Nephron progenitor cell (in vitro differentiated cells): ENCODE data around the gene PLCH2.

Experiments used
- DNase-seq: peaks from one replicate; pipeline ENCODE4 v3.0.0; 2021
- H3K27ac Mint-ChIP-seq: 2 replicates; pipeline ENCODE4 v1.8.0; 2021; ENCODE audit warnings: mild to moderate bottlenecking, moderate library complexity, mixed read lengths
- H3K27me3 Mint-ChIP-seq: 2 replicates; pipeline ENCODE4 v1.8.0; 2021; ENCODE audit warnings: mild to moderate bottlenecking, low read depth, mixed read lengths; ENCODE audit not compliant: poor library complexity
- H3K36me3 Mint-ChIP-seq: 2 replicates; pipeline ENCODE4 v1.8.0; 2021; ENCODE audit warnings: low read depth, mixed read lengths
- H3K4me1 Mint-ChIP-seq: 2 replicates; pipeline ENCODE4 v1.8.0; 2021; ENCODE audit warnings: mixed read lengths
- H3K4me3 Mint-ChIP-seq: 2 replicates; pipeline ENCODE4 v1.8.0; 2021; ENCODE audit warnings: mild to moderate bottlenecking, moderate library complexity, mixed read lengths
- H3K9me3 Mint-ChIP-seq: 2 replicates; pipeline ENCODE4 v1.8.0; 2021; ENCODE audit warnings: mild to moderate bottlenecking, moderate library complexity, mixed read lengths
- TF ChIP-seq, protein P1 (sequence below): fragments of 200-600 bp; sonication (generic); IDR thresholded peaks from 2 replicates; pipeline ENCODE4 v1.5.0; 2021; ENCODE audit warnings: antibody characterized with exemption

PLCH2 gene

DNA sequence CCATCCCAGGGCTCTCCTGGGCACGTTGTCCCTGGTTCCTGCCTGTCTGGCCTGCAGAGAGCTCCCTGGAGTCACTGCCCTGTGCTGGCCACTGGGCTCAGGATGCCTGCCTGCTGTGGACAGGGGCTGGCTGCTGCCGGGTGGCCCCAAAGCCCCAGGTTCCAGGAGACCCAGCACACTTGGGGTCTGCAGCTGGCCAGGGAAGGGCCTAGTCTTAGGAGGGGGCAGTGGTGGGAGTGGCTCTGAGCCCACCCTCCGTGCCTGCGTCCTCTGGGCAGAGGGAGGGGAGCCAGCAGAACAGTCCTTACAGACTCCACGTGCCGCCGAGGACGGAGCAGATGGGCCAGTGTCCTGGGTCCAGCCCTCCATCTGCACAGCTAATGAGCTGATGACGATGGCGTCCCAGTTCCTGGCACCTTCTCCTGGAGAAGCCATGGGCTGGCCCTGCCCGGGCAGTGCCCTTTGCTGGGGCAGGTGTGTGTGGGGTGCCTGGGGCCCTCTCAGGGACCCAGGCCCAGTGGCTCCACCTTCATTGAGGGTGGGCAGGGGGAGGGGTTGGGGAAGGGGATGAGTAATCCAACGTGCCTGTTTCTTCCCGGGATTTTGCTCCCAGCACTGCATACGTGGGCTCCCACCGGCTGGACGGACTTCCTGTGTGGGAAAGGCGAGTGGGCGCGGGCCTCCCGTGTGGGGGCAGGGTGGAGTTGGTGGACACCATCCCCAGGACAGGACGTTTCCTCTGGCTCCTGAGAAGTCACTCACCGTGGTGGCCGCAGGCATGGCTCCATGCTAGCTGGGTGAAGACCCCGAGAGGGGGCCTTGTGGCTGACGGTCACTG, 6.8 kb upstream of the PLCH2 start:
- Mint-ChIP-seq H3K9me3 (no peaks in the 10 kb centered on the region), H3K4me3 (no peak overlapping the region), H3K27me3 (peaks cover 34% of the 10 kb centered on the region), H3K36me3 (no peaks in the 10 kb centered on the region), H3K27ac (no peak overlapping the region), H3K4me1 (peaks cover 7% of the 10 kb centered on the region)
- TF ChIP-seq, protein P1, sequence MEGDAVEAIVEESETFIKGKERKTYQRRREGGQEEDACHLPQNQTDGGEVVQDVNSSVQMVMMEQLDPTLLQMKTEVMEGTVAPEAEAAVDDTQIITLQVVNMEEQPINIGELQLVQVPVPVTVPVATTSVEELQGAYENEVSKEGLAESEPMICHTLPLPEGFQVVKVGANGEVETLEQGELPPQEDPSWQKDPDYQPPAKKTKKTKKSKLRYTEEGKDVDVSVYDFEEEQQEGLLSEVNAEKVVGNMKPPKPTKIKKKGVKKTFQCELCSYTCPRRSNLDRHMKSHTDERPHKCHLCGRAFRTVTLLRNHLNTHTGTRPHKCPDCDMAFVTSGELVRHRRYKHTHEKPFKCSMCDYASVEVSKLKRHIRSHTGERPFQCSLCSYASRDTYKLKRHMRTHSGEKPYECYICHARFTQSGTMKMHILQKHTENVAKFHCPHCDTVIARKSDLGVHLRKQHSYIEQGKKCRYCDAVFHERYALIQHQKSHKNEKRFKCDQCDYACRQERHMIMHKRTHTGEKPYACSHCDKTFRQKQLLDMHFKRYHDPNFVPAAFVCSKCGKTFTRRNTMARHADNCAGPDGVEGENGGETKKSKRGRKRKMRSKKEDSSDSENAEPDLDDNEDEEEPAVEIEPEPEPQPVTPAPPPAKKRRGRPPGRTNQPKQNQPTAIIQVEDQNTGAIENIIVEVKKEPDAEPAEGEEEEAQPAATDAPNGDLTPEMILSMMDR, result no peak
- no peak for DNase-seq

DNA sequence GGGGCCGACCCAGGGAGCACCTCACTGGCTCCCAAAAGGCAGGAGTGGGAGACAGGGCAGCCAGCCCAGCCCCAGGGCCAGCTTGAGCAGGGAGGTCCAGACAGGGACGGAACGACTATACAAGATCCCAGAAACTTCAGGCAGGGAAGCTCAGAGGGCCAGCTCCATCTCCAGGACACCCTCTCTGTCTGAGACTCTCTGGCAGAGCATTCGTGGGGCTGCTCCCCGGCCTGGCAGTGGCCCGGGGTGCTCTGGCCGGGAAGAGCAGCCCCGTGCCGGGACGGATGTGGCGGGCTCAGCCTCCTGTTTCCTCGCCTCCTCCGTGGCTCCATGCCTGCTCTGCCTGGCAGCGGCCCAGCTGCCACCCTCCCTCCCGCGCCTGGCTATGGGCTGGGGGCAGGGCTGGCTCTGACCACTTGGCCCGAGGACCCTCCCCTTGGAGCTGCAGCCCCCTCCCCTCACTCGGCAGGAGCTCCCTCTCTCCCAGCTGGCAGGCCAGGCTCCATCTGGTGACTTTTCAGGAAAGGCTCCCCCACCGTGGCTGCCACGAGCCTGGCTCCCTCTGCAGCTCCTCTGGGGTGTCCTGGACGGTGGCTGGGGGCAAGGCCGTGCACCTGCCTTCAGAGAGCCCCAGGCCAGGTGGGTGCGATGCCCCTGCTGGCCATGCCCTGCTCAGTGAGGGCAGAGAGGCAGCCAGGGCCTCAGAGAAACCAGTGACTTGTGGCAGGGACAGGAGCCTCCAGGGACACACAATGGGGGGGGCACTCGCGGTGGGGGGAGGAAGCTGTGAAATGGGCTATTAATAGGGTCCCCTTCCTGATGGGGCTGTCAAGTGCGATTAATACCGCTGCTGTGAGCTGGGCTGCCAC, 5.6 kb upstream of the PLCH2 start:
- Mint-ChIP-seq H3K4me1 (peaks cover 16% of the 10 kb centered on the region), H3K27ac (no peak overlapping the region), H3K4me3 (no peak overlapping the region), H3K9me3 (no peaks in the 10 kb centered on the region), H3K36me3 (no peaks in the 10 kb centered on the region), H3K27me3 (peaks cover 31% of the 10 kb centered on the region)
- TF ChIP-seq, protein P1, result no peak
- no peak for DNase-seq

DNA sequence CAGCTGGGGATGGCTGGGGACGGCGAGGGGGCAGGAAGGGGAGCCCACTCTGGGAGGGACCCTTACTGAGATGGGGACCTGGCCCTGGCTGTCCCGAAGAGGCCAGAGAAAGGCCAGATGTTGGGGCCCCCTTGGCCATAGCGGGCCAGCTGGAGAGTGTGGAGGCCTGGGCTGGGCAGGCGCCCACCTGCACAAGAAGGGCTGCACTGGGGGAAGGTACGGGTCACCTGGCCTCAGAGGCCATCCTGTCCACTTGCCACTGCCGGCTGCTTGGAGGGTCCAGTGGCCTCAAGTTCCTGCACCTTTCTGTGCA, 5.0 kb upstream of the PLCH2 start:
- H3K36me3 Mint-ChIP-seq, result no peaks in the 10 kb centered on the region
- peaks cover 18% of the 10 kb centered on the region for H3K4me1 Mint-ChIP-seq
- H3K9me3 Mint-ChIP-seq, result no peaks in the 10 kb centered on the region
- peaks cover 28% of the 10 kb centered on the region for H3K27me3 Mint-ChIP-seq
- no peak overlapping the region for H3K27ac Mint-ChIP-seq
- DNase-seq, result no peak
- TF ChIP-seq, protein P1, result no peak
- no peak overlapping the region for H3K4me3 Mint-ChIP-seq

DNA sequence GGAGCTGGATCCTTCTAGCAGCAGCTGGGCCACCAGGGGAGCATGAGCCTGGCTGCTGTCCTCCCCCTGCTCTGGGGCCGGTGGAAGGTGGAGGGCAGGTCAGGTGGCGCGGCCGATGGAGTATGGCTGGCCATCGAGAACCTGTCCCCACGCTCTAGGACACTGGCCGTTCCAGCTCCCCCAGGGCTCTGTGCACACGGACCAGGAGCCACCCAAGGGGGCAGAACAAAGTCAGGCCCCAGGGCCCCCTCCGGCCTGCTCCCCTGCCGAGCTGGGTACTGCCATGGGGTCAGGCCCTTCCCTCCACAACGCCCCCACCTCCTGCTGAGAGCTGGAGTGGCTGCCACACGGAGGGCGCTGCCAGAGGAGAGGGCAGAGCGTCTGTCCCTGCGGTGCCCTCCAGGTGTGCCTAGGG, 4.5 kb upstream of the PLCH2 start:
- Mint-ChIP-seq H3K4me3 (no peak overlapping the region), H3K9me3 (no peaks in the 10 kb centered on the region), H3K27me3 (peaks cover 25% of the 10 kb centered on the region)

DNA sequence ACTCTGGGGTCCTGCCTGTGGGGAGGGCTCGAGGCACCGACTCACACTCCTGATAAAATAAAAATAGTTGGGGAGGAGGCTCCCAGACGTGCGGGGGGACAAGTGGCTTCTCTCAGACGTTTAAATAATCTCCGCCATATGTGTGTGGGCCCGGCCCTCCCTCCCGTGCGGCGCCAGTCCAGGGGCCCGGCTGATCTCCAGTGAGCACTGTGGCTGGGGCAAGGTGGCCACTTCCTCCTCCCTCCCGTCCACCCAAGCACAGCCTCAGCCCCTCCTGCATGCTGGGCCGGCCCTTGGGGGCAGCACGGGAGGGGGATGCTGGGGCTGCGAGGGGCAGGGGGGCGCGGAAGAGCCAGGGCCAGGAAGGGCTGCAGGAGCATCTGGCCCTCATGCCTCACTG, 4.0 kb upstream of the PLCH2 start:
- Mint-ChIP-seq H3K4me3 (no peak overlapping the region), H3K4me1 (peaks cover 18% of the 10 kb centered on the region), H3K27me3 (peaks cover 21% of the 10 kb centered on the region), H3K27ac (no peak overlapping the region), H3K36me3 (no peaks in the 10 kb centered on the region), H3K9me3 (no peaks in the 10 kb centered on the region)
- no peak for DNase-seq
- TF ChIP-seq, protein P1, result no peak

More for the DNA sequence above, 4.5 kb upstream of the PLCH2 start:
- Mint-ChIP-seq H3K4me1 (peaks cover 18% of the 10 kb centered on the region), H3K36me3 (no peaks in the 10 kb centered on the region), H3K27ac (no peak overlapping the region)
- DNase-seq, result no peak
- TF ChIP-seq, protein P1, result no peak
